HepG2 (cell line): ENCODE data around the gene FAM163A.

ENCODE experiments used
- EP300 ChIP-seq, 3 experiments: sonication (generic) in 1 of 3; formaldehyde crosslinking in 1 of 3; IDR thresholded peaks; 2 replicates each; pipeline versions ENCODE4 v1.5.1 to v1.6.1; 2011 to 2020; ENCODE audit warnings: low read depth in 2 of 3, low read length in 2 of 3, borderline replicate concordance in 1 of 3, improper control_type of control experiment in 1 of 3, mild to moderate bottlenecking in 1 of 3, missing genetic modification reagents in 1 of 3, moderate library complexity in 1 of 3
- NFIC ChIP-seq: IDR thresholded peaks from 2 replicates; pipeline ENCODE4 v1.6.1; 2012; ENCODE audit warnings: mild to moderate bottlenecking, low read length, inconsistent platforms

DNA sequence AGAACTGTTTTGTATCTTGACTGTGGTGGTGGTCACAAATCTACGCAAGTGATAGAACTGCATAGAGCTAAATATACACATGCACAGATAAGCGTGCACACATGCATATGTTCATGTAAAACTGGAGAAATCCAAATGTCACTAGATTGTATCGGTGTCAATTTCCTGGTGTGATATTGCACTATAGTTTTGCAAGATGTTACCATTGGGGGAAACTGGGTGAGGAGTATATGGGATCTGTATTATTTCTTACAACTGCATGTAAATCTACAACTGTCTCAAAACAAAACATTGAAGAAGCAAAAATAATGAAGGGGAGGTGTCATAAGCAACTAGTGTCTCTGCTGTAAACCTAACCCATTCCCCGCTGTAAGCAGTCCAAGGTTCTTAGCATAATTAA lies 30.2 kb downstream of the FAM163A start:
- TF ChIP-seq EP300 (IDR thresholded peaks at IDR 0.05; ENCODE audit: low read depth in 2 of 2, low read length in 2 of 2) (no peak), EP300 (CRISPR knock-in tag; IDR thresholded peaks at IDR 0.05; ENCODE audit: borderline replicate concordance) (no peak), NFIC (no peak)
